ENCODE results near the gene SEMA3C.

SEMA3C gene

DNA sequence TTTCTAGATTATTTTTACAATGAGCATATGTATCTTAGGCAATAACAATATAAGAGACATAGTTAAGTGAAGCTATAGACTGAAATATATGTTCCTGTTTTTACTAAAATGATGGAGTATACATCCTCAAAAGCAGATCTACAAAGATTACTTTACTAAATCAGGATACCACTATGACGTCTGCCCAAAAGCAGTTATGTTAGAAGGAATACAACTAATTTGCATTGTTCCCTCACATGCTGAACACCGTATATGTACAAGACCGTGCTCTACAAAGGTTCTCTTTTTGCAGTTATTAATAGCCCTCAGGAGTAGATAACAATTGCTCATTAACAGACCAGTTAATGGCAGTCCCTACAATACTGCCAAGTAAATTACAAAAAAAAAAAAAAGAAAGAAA is 143.0 kb downstream of the SEMA3C start:
- DNase-seq (ENCODE audit: low read depth) = no peak

DNA sequence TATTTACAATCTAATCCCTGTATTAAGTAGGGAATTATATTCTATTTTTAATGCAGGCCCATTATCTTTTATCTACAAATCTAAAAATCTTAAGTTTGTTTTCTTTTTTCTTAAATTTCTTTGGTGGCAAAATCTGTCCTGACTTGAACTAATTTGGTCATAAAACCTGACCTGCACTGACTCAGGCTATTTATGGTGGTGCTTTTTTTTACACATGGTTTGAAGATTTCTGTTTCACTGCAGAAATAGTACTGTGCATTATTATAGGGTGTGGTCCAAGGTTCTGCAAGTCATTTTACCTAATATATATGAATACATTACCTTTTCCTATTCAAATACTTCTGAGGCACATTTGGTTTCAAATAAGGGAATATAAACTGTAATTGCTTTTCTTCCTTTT is 143.4 kb downstream of the SEMA3C start:
- DNase-seq (ENCODE audit: low read depth) = no peak

DNA sequence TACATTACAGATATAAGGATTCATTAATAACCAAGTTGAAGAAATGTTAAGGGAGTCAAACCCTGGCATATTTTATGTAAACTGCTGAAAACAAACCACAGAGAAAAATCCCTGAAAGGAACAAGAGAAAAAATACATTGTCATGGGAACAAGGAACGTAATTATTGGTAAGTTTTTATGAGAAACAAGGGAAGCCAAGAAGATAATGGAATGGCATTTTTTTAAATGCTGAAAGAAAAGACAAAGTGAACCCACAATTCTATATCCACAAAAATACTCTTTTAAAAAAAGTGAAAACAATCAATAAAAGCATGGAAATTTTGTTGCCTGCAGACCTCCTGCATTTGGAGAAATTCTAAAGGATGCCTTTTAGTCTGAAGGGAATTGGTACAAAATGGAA is 144.0 kb downstream of the SEMA3C start:
- DNase-seq (ENCODE audit: low read depth) = no peak

DNA sequence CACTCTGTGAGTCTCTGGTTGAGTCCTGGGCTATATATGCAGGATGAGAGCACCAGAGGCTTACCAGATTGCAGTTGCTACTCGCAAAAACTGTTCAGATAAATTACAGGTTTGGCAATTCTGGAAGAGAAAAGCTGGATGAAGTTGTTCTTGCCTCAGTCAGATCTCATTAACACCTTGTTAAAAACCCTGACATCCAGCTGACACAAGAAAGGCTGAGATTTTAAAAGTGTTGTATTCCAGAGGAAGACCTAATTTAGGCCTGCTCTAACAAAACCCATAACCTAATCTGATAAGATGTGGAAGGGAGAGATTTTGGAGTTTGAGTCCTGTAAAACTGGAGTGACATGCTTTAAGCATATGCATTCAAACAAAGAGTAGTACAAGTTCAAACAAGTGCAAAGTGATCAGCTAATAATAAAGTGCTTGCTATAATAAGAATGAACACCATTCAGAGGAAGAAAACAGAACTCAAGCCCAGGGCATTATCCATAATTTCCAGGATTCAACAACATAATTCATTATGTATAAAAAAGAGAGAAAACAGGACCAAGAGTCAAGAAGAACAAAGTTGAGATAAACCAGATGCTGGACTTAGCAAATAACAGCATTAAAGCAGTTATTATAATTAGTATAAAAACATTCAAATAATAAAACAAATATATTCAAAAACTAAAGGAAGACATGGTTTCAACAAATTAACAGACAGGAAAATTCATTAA is 144.9 kb downstream of the SEMA3C start:
- DNase-seq (ENCODE audit: low read depth) = no peak

DNA sequence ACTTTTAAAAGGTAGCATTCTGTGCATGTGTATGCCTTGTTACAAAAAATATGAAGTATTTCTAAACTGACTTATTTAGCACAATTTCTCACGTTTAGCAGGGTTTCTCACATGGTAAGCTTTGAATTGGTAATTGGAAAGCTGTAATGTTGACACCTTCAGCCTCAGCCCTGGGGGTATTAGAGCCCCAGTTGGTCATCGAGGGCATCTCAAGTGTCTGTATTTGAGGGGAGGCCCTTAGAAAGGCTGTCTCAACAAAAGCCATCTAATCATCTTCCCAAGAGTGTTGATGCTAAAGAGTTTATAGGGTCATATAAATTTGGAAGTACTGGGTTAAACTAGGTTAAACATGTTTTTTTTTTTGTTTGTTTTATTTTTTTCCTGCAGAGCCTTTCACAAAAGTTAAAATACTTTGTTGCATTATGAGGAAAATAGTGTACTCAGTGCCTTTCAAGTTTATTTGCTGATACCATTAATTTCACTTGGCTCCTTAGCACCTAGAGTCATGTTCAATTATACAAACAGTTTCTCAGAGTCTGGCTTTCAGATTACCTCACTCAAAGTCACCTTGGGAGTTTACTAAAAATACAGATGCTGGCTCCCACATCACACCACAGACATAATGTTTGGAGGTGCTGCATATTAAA is 146.4 kb downstream of the SEMA3C start:
- no peak for DNase-seq (ENCODE audit: low read depth)

DNA sequence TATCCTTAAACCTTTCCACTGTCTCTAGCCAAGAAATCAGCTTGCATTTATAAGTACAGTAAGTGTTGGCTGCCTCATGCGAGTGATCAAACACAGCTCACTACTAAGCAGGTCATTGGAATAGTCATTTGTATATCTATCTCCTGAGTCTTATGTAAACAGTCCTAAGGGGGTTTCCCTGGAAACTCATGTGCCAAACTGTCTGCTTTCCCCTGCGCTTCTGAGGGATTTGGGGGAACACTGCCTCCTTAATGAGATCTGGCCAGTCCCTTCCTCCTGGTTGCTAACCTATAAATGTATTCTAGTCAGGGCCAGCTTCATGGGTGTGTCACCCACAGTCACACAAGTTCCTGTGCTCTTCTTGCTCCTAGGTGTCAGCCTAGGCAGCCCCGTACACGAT is 147.3 kb downstream of the SEMA3C start:
- no peak for DNase-seq (ENCODE audit: low read depth)

DNA sequence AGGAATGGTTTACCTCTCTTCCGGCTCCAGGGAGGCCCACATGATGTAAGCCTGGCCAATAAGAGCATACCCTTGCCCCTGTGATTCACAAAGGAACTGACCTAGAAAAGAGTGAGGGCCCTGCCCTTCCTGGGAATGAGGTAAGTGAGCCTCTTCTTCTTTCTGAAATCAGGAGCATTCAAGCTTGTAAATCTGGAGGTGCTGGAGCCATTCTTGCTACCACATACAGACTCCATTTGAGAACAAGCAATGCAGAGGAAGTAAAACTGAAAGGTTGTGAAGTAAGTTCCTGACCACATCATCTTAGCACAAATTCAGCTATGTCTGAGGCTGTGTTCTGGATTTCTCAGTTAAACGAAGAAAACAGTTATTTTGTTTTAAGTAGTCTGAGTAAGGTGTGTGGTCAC is 148.2 kb downstream of the SEMA3C start:
- DNase-seq (ENCODE audit: low read depth) = no peak

DNA sequence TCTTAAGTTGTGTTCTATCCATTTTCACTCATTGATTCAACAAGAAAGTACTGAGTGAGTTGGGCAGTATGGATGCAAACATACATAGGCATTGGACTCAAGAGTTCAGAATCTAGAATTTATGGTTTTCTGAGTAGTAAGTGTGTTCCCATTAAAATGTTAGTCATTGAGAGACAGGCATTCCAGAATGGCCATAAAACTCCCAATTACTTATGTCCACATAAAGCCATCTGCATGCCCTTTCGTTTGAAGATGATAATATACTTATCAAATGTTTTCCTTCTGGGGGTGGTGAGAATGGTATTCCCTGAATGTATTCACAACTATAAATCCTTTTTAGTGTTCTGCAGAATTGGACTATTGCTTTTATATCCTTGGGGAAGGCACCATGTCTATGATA is 148.8 kb downstream of the SEMA3C start:
- no peak for DNase-seq (ENCODE audit: low read depth)

DNA sequence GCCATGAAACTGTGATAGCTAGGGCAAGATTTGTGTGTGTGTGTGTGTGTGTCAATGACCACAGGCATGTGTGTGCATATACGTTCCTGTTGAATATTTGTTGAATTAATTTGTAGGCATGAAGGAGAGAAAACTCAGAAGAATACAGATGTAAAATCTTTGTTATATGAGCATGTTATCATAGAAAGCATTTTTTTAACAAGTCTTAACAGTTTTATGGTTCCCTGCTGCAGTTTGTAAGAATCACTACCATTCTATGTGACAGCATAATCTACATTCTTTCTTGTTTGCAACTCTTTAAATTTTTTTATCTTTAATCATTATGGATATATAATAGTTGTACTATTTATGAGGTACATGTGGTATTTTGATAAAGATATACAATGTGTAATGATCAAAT is 150.1 kb downstream of the SEMA3C start:
- no peak for DNase-seq (ENCODE audit: low read depth)

DNA sequence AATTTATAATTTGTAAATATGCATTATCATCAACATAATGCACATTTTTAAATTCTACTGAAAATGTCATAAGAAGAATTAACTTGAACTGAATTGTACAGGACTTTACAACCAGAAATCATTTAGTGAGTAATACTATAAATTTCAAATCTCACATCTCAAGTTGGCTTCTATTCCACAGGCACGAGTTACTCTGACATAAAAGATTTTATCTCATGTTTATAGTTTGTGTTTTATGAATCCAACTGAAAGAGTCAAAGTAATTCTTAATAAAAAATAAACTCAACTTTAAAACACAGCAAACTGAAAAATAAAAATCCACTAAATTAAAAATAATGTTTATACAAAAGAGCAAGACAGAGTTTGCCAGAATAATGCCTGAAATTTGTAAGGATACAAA is 151.2 kb downstream of the SEMA3C start:
- no peak for DNase-seq (ENCODE audit: low read depth)

DNA sequence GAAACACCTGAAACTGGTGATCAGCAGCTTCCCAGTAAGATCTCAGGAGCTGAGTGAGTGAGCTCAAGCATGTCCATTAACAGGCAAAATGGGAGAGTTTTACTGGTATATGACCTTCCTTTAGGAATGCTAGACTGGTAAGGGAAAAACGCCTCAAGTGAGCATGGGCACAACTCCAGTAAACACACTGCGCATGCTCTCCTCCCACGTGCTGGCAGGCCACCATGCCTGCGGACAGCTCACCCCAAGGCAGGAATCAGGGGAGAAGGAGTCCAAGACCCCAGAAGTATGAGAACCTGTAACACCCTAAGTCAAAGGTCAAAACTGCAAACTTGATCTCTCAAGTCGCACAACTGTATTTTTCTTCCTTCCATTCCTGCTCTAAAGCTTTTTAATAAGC is 152.1 kb downstream of the SEMA3C start:
- no peak for DNase-seq (ENCODE audit: low read depth)

DNA sequence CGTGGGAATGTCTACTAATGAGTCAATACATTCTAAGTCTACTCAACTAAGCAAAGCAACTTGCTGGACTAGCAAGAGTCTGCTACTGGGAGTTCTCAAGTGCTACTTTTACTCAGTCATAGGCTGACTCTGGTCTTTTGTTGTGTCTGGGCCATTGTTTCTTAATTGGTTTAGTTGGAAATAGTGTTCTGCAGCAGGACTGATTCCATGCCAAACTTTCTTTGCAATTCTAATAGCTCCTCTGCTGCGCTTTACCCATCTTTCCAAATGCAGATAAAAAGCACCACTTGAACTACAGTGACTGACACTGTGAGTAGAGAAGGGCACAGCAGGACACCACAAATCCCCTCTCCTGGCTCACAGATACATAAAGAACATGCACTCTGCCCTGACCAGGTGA is 154.7 kb downstream of the SEMA3C start:
- DNase-seq (ENCODE audit: low read depth) = no peak

DNA sequence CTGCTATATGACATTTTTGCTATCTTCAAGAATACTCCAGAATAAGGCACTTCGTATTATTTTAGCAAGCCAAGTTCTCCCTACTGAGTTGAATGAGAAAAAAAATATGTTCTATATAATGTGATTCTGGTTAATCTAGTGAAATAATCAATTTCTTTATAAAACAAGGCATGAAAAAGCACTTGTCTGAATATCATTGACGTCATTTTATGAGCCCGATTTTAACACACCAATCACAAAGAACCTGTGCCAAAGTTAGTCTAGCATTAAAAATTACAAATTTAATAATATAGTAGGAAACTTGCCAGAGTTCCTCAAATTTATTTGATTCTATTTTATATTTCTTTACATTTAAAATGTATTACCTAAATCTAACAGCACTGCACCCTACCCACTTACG is 155.1 kb downstream of the SEMA3C start:
- no peak for DNase-seq (ENCODE audit: low read depth)

DNA sequence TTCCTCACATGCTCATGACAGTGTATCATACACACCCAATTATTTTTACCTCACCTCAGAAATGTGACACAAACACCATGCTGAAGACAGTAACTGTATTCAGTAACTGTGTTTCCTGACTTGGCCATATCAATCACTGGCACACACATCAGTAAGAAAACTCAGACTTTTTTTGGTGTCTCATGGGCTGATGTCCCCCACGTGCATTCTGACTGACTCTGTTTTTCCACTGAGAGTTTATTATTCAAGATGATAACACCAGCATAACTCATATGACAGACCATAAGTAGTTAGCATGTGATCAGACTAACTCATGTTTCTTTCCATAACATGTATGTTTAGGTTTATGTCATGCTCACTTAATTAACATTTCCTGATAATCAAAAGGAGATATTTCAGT is 155.6 kb downstream of the SEMA3C start:
- DNase-seq (ENCODE audit: low read depth) = no peak

DNA sequence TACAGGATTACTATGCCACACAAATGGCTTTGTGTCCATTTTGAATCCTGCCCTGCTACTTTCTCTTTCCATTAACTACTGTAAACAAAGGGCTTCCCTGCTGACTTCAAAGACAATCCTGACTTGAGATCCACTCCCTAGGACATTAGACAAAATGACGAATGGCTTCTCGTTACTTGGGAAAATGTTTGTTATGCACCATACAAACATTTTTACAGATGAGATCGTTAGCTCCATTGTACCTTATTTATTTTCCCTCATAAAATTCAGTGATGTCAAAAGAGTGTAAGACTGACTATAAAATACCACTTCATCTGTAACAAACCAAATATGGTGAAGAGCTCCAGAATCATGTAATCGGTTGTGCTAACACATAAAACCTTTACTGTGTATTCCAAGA is 158.6 kb downstream of the SEMA3C start:
- DNase-seq (ENCODE audit: low read depth) = no peak

DNA sequence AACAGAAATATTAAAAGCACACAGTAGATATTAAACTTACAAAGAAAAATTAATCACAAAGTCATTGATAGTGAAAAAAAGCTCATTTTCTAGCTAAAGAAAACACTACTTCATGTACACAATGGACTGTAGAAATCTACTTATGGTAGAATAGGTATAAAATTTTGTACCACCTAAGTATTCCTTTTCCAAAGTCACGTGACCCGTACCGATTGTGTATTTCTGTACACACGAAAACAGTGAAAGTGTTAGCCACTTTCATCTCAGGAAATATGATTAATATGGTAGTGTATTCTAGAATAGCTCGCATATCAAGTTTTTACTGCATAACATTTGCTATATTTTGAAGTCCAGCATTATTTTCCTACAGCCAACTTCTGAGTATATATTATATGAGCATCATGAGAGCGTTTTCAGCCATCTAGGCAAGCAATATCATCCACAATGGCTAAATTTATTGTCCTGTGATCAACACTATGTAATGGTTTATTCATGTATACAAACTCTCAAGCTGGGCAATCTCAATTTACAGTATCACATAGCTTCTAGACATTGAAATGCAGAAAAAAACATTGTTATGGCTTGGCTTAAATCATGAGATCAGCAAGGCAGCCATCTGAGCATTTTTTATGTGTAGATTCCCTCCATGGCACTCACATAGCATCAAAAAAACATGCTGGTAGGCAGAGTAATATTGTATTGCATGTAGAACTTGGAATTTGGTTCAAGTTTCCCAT is 165.7 kb downstream of the SEMA3C start:
- no peak for DNase-seq (ENCODE audit: low read depth)

DNA sequence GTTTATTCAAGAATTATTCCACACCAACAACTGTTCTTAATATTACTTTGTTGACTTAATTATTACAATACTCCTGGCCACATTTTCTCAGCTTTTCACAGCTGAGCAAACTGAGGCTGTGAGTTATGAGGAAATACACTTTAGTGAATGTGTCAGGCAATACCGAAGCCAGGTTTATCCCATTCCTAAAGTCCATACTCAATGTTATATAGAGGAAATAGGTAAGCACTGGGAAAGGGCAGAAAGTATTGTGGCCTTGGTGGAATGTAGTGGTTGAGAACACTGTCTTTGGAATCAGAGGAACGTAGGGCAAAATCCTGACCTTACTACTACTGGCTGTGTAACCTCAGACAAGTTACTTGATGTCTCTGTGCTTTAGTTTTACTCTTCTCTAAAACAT is 169.6 kb downstream of the SEMA3C start:
- DNase-seq (ENCODE audit: low read depth) = no peak

DNA sequence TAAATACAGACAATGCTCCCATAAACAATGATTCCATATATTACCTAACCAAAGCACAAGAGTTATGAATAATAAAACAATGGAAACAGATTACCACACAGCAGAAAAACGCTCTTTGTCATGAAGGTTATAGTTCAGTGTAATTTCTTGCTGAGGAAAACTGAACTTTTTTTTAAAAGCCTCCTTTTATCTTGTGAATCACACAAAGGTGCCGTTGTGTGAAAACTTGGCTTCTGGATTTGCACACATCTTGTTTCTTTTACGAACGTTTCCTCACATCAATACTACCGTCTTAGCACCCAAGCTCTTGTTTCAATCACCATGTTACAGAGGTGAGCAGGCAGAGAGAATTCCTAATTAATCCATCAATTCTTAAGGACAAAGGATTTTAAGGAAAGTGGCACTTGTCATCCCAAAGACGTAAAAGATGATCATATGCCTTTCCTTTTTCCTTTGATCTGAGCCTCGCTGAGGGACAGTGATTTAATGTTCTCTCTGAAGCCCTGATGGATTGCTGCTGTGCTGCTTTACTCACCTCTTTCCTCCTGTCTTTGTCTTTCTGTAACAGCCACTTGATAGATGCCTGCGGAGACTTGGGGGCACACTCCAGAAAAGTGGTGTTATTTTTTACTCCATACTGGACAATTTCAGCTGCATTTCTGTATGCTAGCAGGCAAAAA is 170.3 kb downstream of the SEMA3C start:
- no peak for DNase-seq (ENCODE audit: low read depth)

DNA sequence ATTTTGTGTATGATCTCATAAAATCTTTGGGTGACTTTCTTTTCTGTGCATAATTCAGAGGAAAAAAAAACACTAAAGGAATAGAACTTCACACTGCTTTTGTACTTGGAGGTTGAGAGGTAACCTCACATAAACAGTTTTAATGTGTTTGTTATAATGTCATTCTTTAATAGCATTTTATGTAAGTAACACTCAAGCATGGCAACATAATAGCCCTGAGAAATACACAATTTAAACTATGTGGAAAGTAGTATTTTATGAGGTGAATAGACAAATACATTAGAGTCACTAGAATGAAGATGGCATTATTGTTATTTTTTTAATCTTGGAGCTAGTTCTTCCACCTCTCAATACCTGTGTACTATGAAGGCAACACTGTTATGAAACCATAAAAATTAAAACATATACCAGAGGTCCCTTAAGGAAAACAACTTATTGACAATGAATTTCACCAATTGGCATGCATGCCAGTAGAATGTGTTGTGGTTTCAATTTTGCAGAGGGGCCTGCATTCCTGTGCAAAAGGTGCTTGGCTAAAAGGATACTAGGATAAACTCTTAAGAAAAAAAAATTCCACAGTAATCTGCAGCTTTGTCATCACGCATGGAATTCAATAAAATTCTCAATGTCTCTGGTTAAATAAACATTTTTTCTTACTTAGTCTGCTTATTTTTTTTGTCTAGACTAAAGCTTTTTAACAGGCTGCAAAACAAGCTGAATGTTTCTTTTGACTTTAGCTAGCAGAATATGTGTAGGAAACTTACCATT is 177.9 kb downstream of the SEMA3C start:
- no peak for DNase-seq (ENCODE audit: low read depth)

DNA sequence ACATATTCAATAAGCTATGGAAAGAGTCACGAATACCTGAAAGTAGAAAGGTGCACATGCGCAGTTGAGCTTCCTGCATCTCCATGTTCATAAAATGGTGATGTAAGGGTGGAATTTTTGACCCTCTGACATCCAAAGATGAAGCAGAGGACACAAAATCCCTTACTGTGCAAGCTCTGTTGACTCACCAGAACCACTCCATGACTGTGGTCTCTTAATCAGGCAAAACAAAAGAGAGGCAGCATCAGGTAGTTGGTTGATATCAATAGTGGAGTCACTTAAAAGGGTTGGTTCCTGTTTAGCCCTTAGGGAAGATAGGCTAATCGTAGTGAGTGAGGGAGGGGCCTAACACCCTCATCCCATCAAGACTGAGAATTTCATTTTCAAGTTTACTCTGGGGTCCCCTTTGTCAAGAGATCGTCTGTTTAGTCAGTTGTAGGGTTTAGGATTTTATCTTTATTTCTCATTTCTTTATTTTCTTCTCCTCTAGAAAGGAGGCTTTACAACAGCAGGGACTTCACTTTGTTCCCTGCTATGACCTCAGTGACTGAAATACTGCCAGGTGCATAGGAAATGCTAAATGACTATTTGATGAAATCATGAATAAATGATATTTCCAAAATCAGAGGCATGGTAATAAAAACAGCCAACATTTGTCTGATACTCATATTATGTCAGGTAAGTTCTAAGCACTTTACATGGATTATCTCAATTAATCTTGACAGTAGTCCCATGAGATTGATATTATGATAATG is 182.3 kb downstream of the SEMA3C start:
- DNase-seq (ENCODE audit: low read depth) = no peak

DNA sequence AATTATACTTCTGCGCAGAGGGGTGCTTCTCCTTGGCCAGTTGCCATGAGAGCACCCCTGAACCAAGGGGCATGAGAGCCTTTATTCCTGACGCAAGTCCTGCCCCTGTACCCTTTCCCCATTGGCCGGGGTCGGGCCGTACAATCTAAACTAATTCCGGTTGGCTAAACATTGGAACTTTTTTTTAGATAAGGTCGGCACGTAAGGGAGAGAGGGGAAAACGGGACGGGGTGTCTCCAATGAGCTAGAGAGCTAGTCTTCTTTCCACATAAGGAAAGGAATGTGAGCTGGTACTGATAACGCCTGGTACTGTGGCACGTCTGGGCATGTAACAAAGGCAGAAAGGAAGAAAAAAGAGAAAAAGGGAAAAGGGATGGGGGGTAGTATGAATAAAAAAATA is 183.5 kb downstream of the SEMA3C start:
- no peak for DNase-seq (ENCODE audit: low read depth)

Measured in fibroblast of the conjunctiva (primary cell).